Mucosa of stomach (tissue), 1 donor: ENCODE measurements around the gene GRK5.

ENCODE experiments used
- H3K27me3 ChIP-seq: one replicate; pipeline ENCODE4 v1.7.0; 2013; ENCODE audit warnings: mild to moderate bottlenecking, low read length; ENCODE audit not compliant: control insufficient read depth, insufficient read depth
- H3K36me3 ChIP-seq: one replicate; pipeline ENCODE4 v1.7.0; 2013; ENCODE audit warnings: low read length; ENCODE audit not compliant: control insufficient read depth, insufficient read depth
- H3K4me1 ChIP-seq: one replicate; pipeline ENCODE4 v1.7.0; 2013; ENCODE audit warnings: mild to moderate bottlenecking, low read length; ENCODE audit not compliant: control insufficient read depth, insufficient read depth
- H3K4me3 ChIP-seq: one replicate; pipeline ENCODE4 v1.7.0; 2013; ENCODE audit warnings: low read length
- H3K9ac ChIP-seq: one replicate; pipeline ENCODE4 v1.7.0; 2013; ENCODE audit warnings: mild to moderate bottlenecking, low read length, moderate library complexity
- H3K9me3 ChIP-seq: one replicate; pipeline ENCODE4 v1.7.0; 2013; ENCODE audit warnings: mild to moderate bottlenecking, low read length, moderate library complexity; ENCODE audit not compliant: control insufficient read depth
- donor health status: Pancreatic carcinoma.

Gene GRK5

GRCh38 chr10:119301397-119301796 is 94.0 kb downstream of the GRK5 start:
- Histone ChIP-seq H3K4me3 (no peak overlapping the region), H3K4me1 (peaks cover 67% of the 10 kb centered on the region), H3K27me3 (no peaks in the 10 kb centered on the region), H3K9me3 (no peaks in the 10 kb centered on the region), H3K9ac (peak overlapping the region; percentile 54), H3K36me3 (no peaks in the 10 kb centered on the region)

GRCh38 chr10:119302172-119302571 is 94.8 kb downstream of the GRK5 start:
- no peaks in the 10 kb centered on the region for H3K36me3 ChIP-seq
- no peaks in the 10 kb centered on the region for H3K9me3 ChIP-seq
- peak overlapping the region; percentile 54 for H3K9ac ChIP-seq
- H3K4me1 ChIP-seq: peaks cover 72% of the 10 kb centered on the region
- no peak overlapping the region for H3K4me3 ChIP-seq
- no peaks in the 10 kb centered on the region for H3K27me3 ChIP-seq

- Histone ChIP-seq H3K9me3 (no peaks in the 10 kb centered on the region), H3K27me3 (no peaks in the 10 kb centered on the region), H3K4me1 (peaks cover 72% of the 10 kb centered on the region), H3K36me3 (no peaks in the 10 kb centered on the region), H3K9ac (peak overlapping the region; percentile 54), H3K4me3 (no peak overlapping the region)
Measured at GRCh38 chr10:119302591-119303253, 95.4 kb downstream of the GRK5 start.

- Histone ChIP-seq H3K4me1 (peaks cover 72% of the 10 kb centered on the region), H3K4me3 (no peak overlapping the region), H3K9ac (no peak overlapping the region), H3K9me3 (no peaks in the 10 kb centered on the region), H3K27me3 (no peaks in the 10 kb centered on the region), H3K36me3 (no peaks in the 10 kb centered on the region)
Measured at GRCh38 chr10:119303886-119304285, 96.5 kb downstream of the GRK5 start.

- Histone ChIP-seq H3K9me3 (no peaks in the 10 kb centered on the region), H3K27me3 (no peaks in the 10 kb centered on the region), H3K4me1 (peaks cover 72% of the 10 kb centered on the region), H3K9ac (no peak overlapping the region), H3K36me3 (no peaks in the 10 kb centered on the region), H3K4me3 (no peak overlapping the region)
Measured at GRCh38 chr10:119304541-119304940, 97.2 kb downstream of the GRK5 start.

GRCh38 chr10:119305860-119306513 is 98.6 kb downstream of the GRK5 start:
- Histone ChIP-seq H3K9ac (no peak overlapping the region), H3K9me3 (no peaks in the 10 kb centered on the region), H3K4me1 (peaks cover 72% of the 10 kb centered on the region), H3K36me3 (no peaks in the 10 kb centered on the region), H3K27me3 (no peaks in the 10 kb centered on the region), H3K4me3 (no peak overlapping the region)

- no peaks in the 10 kb centered on the region for H3K36me3 ChIP-seq
- H3K4me1 ChIP-seq: peaks cover 70% of the 10 kb centered on the region
- H3K9ac ChIP-seq: no peak overlapping the region
- H3K9me3 ChIP-seq: no peaks in the 10 kb centered on the region
- no peaks in the 10 kb centered on the region for H3K27me3 ChIP-seq
- no peak overlapping the region for H3K4me3 ChIP-seq
Measured at GRCh38 chr10:119306514-119306951, 99.2 kb downstream of the GRK5 start.

- Histone ChIP-seq H3K36me3 (no peaks in the 10 kb centered on the region), H3K9me3 (no peaks in the 10 kb centered on the region), H3K27me3 (no peaks in the 10 kb centered on the region), H3K9ac (no peak overlapping the region), H3K4me1 (peaks cover 66% of the 10 kb centered on the region), H3K4me3 (no peak overlapping the region)
Measured at GRCh38 chr10:119306986-119307392, 99.6 kb downstream of the GRK5 start.

GRCh38 chr10:119308089-119308488 is 100.7 kb downstream of the GRK5 start:
- Histone ChIP-seq H3K9me3 (no peaks in the 10 kb centered on the region), H3K4me3 (no peak overlapping the region), H3K36me3 (no peaks in the 10 kb centered on the region), H3K27me3 (no peaks in the 10 kb centered on the region), H3K4me1 (peaks cover 56% of the 10 kb centered on the region), H3K9ac (no peak overlapping the region)

GRCh38 chr10:119308551-119309422 is 101.4 kb downstream of the GRK5 start:
- Histone ChIP-seq H3K4me1 (peaks cover 55% of the 10 kb centered on the region), H3K9ac (no peak overlapping the region), H3K9me3 (no peaks in the 10 kb centered on the region)

GRCh38 chr10:119309423-119309770 is 102.0 kb downstream of the GRK5 start:
- Histone ChIP-seq H3K36me3 (no peaks in the 10 kb centered on the region), H3K9ac (no peak overlapping the region), H3K4me1 (peaks cover 49% of the 10 kb centered on the region), H3K9me3 (no peaks in the 10 kb centered on the region), H3K4me3 (no peak overlapping the region), H3K27me3 (no peaks in the 10 kb centered on the region)

More at GRCh38 chr10:119308551-119309422, 101.4 kb downstream of the GRK5 start:
- Histone ChIP-seq H3K36me3 (no peaks in the 10 kb centered on the region), H3K27me3 (no peaks in the 10 kb centered on the region), H3K4me3 (no peak overlapping the region)

- H3K9ac ChIP-seq: no peak overlapping the region
- H3K4me1 ChIP-seq: peaks cover 51% of the 10 kb centered on the region
- H3K27me3 ChIP-seq: no peaks in the 10 kb centered on the region
Measured at GRCh38 chr10:119310806-119311205, 103.4 kb downstream of the GRK5 start.

More at GRCh38 chr10:119310806-119311205, 103.4 kb downstream of the GRK5 start:
- Histone ChIP-seq H3K9me3 (no peaks in the 10 kb centered on the region), H3K4me3 (no peak overlapping the region), H3K36me3 (no peaks in the 10 kb centered on the region)
